ENCODE data around the gene CMPK1. TPM values are rescaled to one million over a fixed set of nuclear protein-coding genes. Genes with fewer than 3 reads are reported as not detected.
A peak's percentile ranks its signal among the peaks of the same experiment; 100 is the strongest.

Gene CMPK1
- total and polyA plus RNA-seq, 10 of the 15 experiments (the other 5 are each of a cell fraction or from before 2014, with no cell fraction given) = 43.7 to 159 (median 85.6) TPM

GRCh38 chr1:47388891-47389238 lies 55.3 kb downstream of the CMPK1 start:
- H3K9ac ChIP-seq (ENCODE audit: control insufficient read depth, insufficient read depth, low read length) = no peak overlapping the region
- DNase-seq (ENCODE audit: low read depth, low spot score) (no peak), ATAC-seq (peak; percentile 95), FAIRE-seq (peak; percentile 90)
- CTCF ChIA-PET = interaction anchor here (0.7 to 4.3 kb wide), 24 partner anchors 9 to 338 kb away, joined by 3 to 33 read pairs (median 4); partner anchors contain the start of gene FOXD2
- WGBS (ENCODE audit: insufficient coverage, insufficient replicate concordance, low lambda C conversion rate, missing lambda C conversion rate) = 31% methylated on average over 3 of the region's 3 CpGs
- H4K20me1 ChIP-seq (ENCODE audit: control insufficient read depth, insufficient read depth) = no peaks in the 10 kb centered on the region
- H3K79me2 ChIP-seq (ENCODE audit: control insufficient read depth, insufficient read depth, low read length) = no peaks in the 10 kb centered on the region
- no peak overlapping the region for H2AFZ ChIP-seq (ENCODE audit: control insufficient read depth, low read depth, low read length)
- H3K27me3 ChIP-seq (replicated peaks in 1 of 2; ENCODE audit: control insufficient read depth in 2 of 2, insufficient read depth in 2 of 2, low read length in 1 of 2) = no peaks in the 10 kb centered on the region
- TF ChIP-seq CBX3 (IDR thresholded peaks at IDR 0.05; ENCODE audit: borderline replicate concordance, low read depth) (no peak), POLR2AphosphoS2 (IDR thresholded peaks at IDR 0.05; ENCODE audit: low read depth, low read length) (no peak), BACH1 (IDR thresholded peaks at IDR 0.05; ENCODE audit: borderline replicate concordance) (no peak), JUNB (IDR thresholded peaks at IDR 0.05) (no peak), NRF1 (conservative IDR thresholded peaks at IDR 0.05; ENCODE audit: low read depth, low read length) (no peak), JUND (IDR thresholded peaks at IDR 0.05; ENCODE audit: low read depth, low read length) (no peak), PBX3 (IDR thresholded peaks at IDR 0.05; ENCODE audit: insufficient replicate concordance, low read depth, low read length) (peak; percentile 8), TCF3 (IDR thresholded peaks at IDR 0.05; ENCODE audit: borderline replicate concordance, insufficient read depth, low read depth, low read length) (0 out of 2 replicates have a peak, but pooled peaks have one; percentile 18), ZSCAN29 (IDR thresholded peaks at IDR 0.05) (no peak), YY1 (IDR thresholded peaks at IDR 0.05; ENCODE audit: low read depth, low read length) (peak; percentile 76), CTCF (IDR thresholded peaks at IDR 0.05 in 2 of 3, conservative IDR thresholded peaks at IDR 0.05 in 1 of 3; ENCODE audit: control insufficient read depth in 2 of 3, extremely low read depth in 1 of 3, insufficient read depth in 1 of 3, low read depth in 3 of 3, low read length in 3 of 3) (peak; percentile 76 to 89 (median 79)), SREBF1 (IDR thresholded peaks at IDR 0.05; ENCODE audit: low read length) (no peak), SMC3 (IDR thresholded peaks at IDR 0.05; ENCODE audit: borderline replicate concordance, low read length) (peak; percentile 70), RAD21 (IDR thresholded peaks at IDR 0.05; ENCODE audit: insufficient read depth, low read depth, low read length) (peak; percentile 67), TCF12 (IDR thresholded peaks at IDR 0.05; ENCODE audit: low read depth, low read length) (peak; percentile 48; the same call in 1 of the 2 replicates)
- intact Hi-C loops (cut with micrococcal nuclease; ENCODE audit: unreplicated experiment) = loop anchor here (1.0 to 2.0 kb wide), 3 partner anchors 48 to 337 kb away; no protein-coding TSS in a partner anchor
- H3K9me3 ChIP-seq (replicated peaks; ENCODE audit: control insufficient read depth, insufficient read depth, low read length) = no peaks in the 10 kb centered on the region
- H3K4me3 ChIP-seq = no peak overlapping the region
- SMC1A ChIA-PET (ENCODE audit: uncharacterized antibody, unreplicated experiment) = interaction anchor here (0.7 to 2.0 kb wide), 11 partner anchors 9 to 340 kb away, joined by 3 to 10 read pairs (median 4); no protein-coding TSS in a partner anchor
- H3K36me3 ChIP-seq (ENCODE audit: control insufficient read depth in 2 of 2, insufficient read depth in 2 of 2, low read length in 1 of 2) = no peaks in the 10 kb centered on the region
- H3K27ac ChIP-seq (ENCODE audit: control insufficient read depth, insufficient read depth) = no peak overlapping the region
- in situ Hi-C loops (cut with MboI) = loop anchor here (5.0 kb wide), 1 partner anchor 323 kb away; no protein-coding TSS in a partner anchor
- BruUV-seq (replicated peaks) = no TSS peak
- POLR2A ChIA-PET = interaction anchor here (0.8 kb wide), 1 partner anchor 44 kb away, joined by 3 read pairs; no protein-coding TSS in a partner anchor
- no peaks in the 10 kb centered on the region for H3K4me1 ChIP-seq (ENCODE audit: control insufficient read depth, insufficient read depth, low read length)
- no peak overlapping the region for H3K4me2 ChIP-seq (ENCODE audit: control insufficient read depth, insufficient read depth)
- RAD21 ChIA-PET (ENCODE audit: unreplicated experiment) = interaction anchor here (0.6 to 3.1 kb wide), 12 partner anchors 8 to 338 kb away, joined by 3 to 14 read pairs (median 4); partner anchors contain the start of gene FOXD2
